22Rv1 (cell line): Measurements from ENCODE around the gene IKZF1.
A peak's percentile ranks its signal among the peaks of the same experiment; 100 is the strongest.

ENCODE experiments used
- CTCF ChIP-seq: fragments of 450-650 bp; IDR thresholded peaks from 2 replicates; pipeline ENCODE4 v1.5.1; 2017; ENCODE audit warnings: mild to moderate bottlenecking
- ZFX ChIP-seq: fragments of 450-650 bp; IDR thresholded peaks from 2 replicates; pipeline ENCODE4 v1.6.1; 2017; ENCODE audit warnings: antibody characterized with exemption, borderline replicate concordance

GRCh38 chr7:50418086-50418515 lies 113.6 kb downstream of the IKZF1 start:
- TF ChIP-seq CTCF = peak; percentile 98
- no peak for TF ChIP-seq ZFX
